Tibial artery (tissue), 4 donors: ENCODE measurements around the gene MICU1.
"Not testable (repeated sequence)": the region's sequence is repeated elsewhere in the genome, so short reads cannot be mapped to it uniquely, and the experiment has no call there.

Experiments used
- DNase-seq, 2 donors: peaks; one replicate each; pipeline ENCODE4 v3.0.0-alpha.2; 2019
- H3K27ac ChIP-seq, 2 donors: fragments of 200-600 bp; sonication (generic) in 1 of 2; 1 replicate in 1 of 2; 2 replicates in 1 of 2; pipeline ENCODE4 v1.5.1; 2018 to 2019; ENCODE audit warnings: mild to moderate bottlenecking in 1 of 2
- H3K27me3 ChIP-seq, 2 donors: fragments of 200-600 bp; sonication (generic) in 1 of 2; one replicate each; pipeline versions ENCODE4 v1.5.1 to v1.6.0; 2016 to 2019
- H3K36me3 ChIP-seq, 3 donors: fragments of 200-600 bp; sonication (generic) in 2 of 3; one replicate each; pipeline ENCODE4 v1.5.1; 2016 to 2019; ENCODE audit warnings: mild to moderate bottlenecking in 2 of 3
- H3K4me1 ChIP-seq, 4 donors: fragments of 200-600 bp; sonication (generic) in 2 of 4; 1 replicate in 3 of 4; 2 replicates in 1 of 4; pipeline ENCODE4 v1.5.1; 2016 to 2019
- H3K4me3 ChIP-seq, 2 donors: fragments of 200-600 bp; sonication (generic) in 1 of 2; 1 replicate in 1 of 2; 2 replicates in 1 of 2; pipeline ENCODE4 v1.5.1; 2018 to 2019; ENCODE audit warnings: mild to moderate bottlenecking in 2 of 2
- H3K9me3 ChIP-seq, 3 donors: fragments of 200-600 bp; sonication (generic) in 1 of 3; one replicate each; pipeline ENCODE4 v1.5.1; 2016 to 2019
- intact Hi-C: fragments of 100-400 bp; cut with DNase I; formaldehyde crosslinking; loops from one replicate; pipeline ENCODE4 v1.15.0; 2023; ENCODE audit warnings: low total_unique reads
- TF ChIP-seq, protein P1 (sequence below), 2 experiments: fragments of 200-600 bp in 1 of 2; fragments of 450-650 bp in 1 of 2; IDR thresholded peaks; one replicate each; pipeline ENCODE4 v1.5.1; 2017 to 2019; ENCODE audit warnings: antibody characterized with exemption in 2 of 2, mild to moderate bottlenecking in 1 of 2, moderate library complexity in 1 of 2

The MICU1 gene

DNA sequence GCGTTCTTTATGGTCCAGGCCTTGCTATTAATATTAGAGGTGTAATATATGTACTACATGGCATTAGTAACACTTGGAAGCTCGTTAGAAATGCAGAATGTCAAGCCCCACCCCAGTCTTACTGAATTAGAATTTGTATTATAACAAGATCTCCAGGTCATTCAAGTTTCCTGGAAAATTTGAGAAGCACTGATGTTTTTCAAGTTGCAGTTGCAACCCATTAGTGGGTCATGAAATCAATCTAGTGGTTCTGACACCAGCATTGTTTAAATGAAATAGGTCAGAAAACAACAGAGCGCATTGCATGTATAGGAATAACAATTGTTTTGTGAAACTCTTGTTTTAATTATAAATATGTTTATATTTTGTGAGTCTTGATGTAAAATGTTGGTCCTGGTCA, 28.8 kb upstream of the MICU1 start:
- H3K27ac ChIP-seq = no peak overlapping the region
- no peak for DNase-seq
- intact Hi-C loops = no loop called here
- H3K4me3 ChIP-seq = no peak overlapping the region
- TF ChIP-seq, protein P1, sequence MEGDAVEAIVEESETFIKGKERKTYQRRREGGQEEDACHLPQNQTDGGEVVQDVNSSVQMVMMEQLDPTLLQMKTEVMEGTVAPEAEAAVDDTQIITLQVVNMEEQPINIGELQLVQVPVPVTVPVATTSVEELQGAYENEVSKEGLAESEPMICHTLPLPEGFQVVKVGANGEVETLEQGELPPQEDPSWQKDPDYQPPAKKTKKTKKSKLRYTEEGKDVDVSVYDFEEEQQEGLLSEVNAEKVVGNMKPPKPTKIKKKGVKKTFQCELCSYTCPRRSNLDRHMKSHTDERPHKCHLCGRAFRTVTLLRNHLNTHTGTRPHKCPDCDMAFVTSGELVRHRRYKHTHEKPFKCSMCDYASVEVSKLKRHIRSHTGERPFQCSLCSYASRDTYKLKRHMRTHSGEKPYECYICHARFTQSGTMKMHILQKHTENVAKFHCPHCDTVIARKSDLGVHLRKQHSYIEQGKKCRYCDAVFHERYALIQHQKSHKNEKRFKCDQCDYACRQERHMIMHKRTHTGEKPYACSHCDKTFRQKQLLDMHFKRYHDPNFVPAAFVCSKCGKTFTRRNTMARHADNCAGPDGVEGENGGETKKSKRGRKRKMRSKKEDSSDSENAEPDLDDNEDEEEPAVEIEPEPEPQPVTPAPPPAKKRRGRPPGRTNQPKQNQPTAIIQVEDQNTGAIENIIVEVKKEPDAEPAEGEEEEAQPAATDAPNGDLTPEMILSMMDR (IDR thresholded peaks at IDR 0.05) = no peak
- H3K27me3 ChIP-seq = no peaks in the 10 kb centered on the region
- no peaks in the 10 kb centered on the region for H3K9me3 ChIP-seq
- no peaks in the 10 kb centered on the region for H3K4me1 ChIP-seq
- no peaks in the 10 kb centered on the region for H3K36me3 ChIP-seq

DNA sequence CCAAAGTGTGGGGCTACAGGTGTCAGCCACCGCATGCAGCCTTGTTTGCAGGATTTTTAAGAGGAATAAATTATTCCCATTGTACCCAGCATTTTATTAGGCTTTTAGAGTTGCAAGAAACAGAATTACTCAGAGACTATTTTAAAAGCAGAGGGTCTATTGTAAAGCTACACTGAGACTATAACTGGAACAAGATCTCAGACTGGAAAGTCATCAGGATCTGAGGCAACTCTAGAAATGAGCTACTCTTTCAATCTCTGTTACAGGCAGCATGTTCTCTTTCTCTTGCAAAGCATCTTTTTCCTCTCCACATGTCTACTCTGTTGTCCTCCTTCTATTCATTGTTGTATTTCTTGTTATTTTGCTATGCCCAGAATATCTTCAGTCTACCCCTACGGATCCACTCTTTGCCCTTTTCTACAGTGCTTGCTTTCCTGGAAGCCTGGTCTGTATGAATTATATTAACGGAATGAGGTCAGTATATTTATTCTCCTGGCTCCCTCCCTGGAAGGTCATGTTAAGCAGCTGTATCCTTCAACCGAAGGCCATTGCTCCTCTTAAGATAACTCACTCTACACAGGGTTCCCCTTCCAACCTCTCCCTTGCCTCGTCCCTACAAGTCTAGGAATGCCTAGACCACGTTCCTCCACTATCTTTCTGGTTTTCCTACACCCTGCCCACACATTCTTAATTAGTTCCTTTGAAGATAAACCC, 27.7 kb upstream of the MICU1 start:
- H3K27me3 ChIP-seq = no peaks in the 10 kb centered on the region
- no peak for DNase-seq
- no peaks in the 10 kb centered on the region for H3K9me3 ChIP-seq
- H3K4me1 ChIP-seq = no peaks in the 10 kb centered on the region
- H3K36me3 ChIP-seq = no peaks in the 10 kb centered on the region
- H3K27ac ChIP-seq = no peak overlapping the region
- intact Hi-C loops = no loop called here
- H3K4me3 ChIP-seq = no peak overlapping the region
- TF ChIP-seq, protein P1 (IDR thresholded peaks at IDR 0.05) = no peak

DNA sequence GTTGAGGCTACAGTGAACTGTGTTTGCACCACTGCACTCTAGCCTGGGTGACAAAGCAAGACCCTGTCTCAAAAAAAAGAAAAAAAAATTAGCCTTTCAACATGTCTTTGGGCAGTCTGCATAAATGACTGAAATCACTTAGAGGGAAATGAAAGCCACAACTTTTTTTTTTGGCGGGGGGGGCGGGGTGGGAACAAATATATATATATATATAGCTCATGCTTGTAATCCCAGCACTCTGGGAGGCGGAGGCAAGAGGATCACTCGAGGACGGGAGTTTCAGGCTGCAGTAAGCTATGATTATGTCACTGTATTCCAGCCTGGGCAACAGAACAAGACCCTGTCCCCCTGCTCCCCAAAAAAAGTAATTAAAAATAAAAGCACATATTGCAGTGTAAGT, 23.4 kb upstream of the MICU1 start:
- no peak for DNase-seq
- H3K27me3 ChIP-seq = no peaks in the 10 kb centered on the region
- intact Hi-C loops = no loop called here

DNA sequence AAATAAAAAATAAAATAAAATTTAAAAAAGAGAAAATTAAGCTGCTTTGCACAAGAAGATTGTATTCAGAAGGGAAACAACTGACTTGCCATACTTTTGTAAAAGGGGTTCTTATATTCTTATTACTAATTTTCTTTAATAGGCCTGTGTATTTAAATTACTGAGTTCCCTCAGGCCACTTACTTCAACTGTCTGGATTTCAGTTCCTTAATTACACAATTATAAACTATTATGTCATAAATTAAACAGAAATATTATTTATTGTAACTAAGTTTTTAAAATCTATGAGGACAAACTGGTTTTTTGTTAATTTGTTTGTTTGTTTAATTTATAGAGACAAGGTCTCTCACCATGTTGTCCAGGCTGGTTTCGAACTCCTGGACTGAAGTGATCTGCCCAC, 22.4 kb upstream of the MICU1 start:
- Histone ChIP-seq H3K27ac (no peak overlapping the region), H3K9me3 (no peaks in the 10 kb centered on the region), H3K4me1 (no peaks in the 10 kb centered on the region), H3K4me3 (no peak overlapping the region), H3K27me3 (no peaks in the 10 kb centered on the region), H3K36me3 (no peaks in the 10 kb centered on the region)
- no peak for DNase-seq
- intact Hi-C loops = no loop called here
- TF ChIP-seq, protein P1 (IDR thresholded peaks at IDR 0.05) = no peak

More for the DNA sequence above, 23.4 kb upstream of the MICU1 start:
- no peaks in the 10 kb centered on the region for H3K36me3 ChIP-seq
- TF ChIP-seq, protein P1 (IDR thresholded peaks at IDR 0.05) = no peak
- H3K9me3 ChIP-seq = no peaks in the 10 kb centered on the region
- H3K4me1 ChIP-seq = no peaks in the 10 kb centered on the region
- H3K4me3 ChIP-seq = no peak overlapping the region
- H3K27ac ChIP-seq = no peak overlapping the region

DNA sequence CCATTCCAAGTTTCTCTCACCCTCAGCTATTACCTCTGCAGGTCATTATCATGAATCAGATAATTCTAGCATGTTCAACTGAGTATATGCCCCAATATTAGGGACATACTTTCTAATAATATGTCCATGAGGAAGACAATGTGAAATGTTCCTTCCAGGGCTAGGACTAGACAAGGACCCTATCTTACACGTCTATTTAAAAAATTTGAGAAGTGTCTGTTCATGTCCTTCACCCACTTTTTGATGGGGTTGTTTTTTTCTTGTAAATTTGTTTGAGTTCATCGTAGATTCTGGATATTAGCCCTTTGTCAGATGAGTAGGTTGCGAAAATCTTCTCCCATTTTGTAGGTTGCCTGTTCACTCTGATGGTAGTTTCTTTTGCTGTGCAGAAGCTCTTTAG, 21.1 kb upstream of the MICU1 start:
- H3K27me3 ChIP-seq, H3K36me3 ChIP-seq, intact Hi-C loops, H3K4me3 ChIP-seq, H3K9me3 ChIP-seq, H3K4me1 ChIP-seq, DNase-seq, H3K27ac ChIP-seq: not testable (repeated sequence)

DNA sequence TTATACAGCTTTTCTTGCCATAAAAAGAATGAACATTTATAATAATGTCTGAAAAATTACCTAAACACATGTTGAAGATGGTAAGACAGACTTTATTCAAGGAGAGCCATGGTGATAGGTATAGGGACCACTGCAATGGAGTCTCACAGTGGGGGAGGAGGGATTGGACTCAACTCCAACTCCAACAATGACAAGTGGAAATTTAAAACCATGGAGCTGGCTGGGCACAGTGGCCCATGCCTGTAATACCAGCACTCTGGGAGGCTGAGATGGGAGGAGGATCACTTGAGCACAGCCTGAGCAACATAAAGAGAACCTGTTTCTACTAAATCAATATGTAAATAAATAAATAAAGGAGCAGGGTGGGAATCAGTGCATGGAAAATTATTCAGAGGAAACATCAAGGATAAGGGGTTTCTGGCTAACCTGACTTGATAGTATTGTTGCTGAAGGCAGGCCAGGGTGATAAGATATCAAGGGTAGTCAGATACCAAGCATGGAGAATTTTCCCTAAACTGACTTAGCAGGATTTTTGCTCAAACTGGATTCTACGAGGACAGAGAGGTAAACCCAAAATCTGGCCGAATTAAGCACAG, 19.5 kb upstream of the MICU1 start:
- TF ChIP-seq, protein P1 (IDR thresholded peaks at IDR 0.05) = no peak
- no peak for DNase-seq
- H3K36me3 ChIP-seq = no peaks in the 10 kb centered on the region
- no peaks in the 10 kb centered on the region for H3K4me1 ChIP-seq
- intact Hi-C loops = no loop called here
- H3K27me3 ChIP-seq = no peaks in the 10 kb centered on the region
- no peak overlapping the region for H3K27ac ChIP-seq
- no peaks in the 10 kb centered on the region for H3K9me3 ChIP-seq
- no peak overlapping the region for H3K4me3 ChIP-seq
